Hematopoietic multipotent progenitor cell treated with erythropoietin and hydrocortisone succinate and interleukin-3 and kit ligand, for 17 days (in vitro differentiated cells): ENCODE data around the gene NHSL2.
"Not testable (repeated sequence)": the region's sequence is repeated elsewhere in the genome, so short reads cannot be mapped to it uniquely, and the experiment has no call there.

Experiments
- DNase-seq: peaks from one replicate; pipeline ENCODE4 v3.0.0-alpha.2; 2015; ENCODE audit warnings: low spot score

NHSL2 gene

GRCh38 chrX:72043636-72044035 lies 133.0 kb downstream of the NHSL2 start:
- DNase-seq: no peak

GRCh38 chrX:72045141-72045540 lies 134.5 kb downstream of the NHSL2 start:
- no peak for DNase-seq

GRCh38 chrX:72045552-72046277 lies 135.1 kb downstream of the NHSL2 start:
- DNase-seq: no peak

GRCh38 chrX:72046447-72046846 lies 135.8 kb downstream of the NHSL2 start:
- DNase-seq: no peak

GRCh38 chrX:72048510-72049455 lies 138.1 kb downstream of the NHSL2 start:
- DNase-seq: no peak

- no peak for DNase-seq
Observed at GRCh38 chrX:72050011-72050410, 139.4 kb downstream of the NHSL2 start.

- no peak for DNase-seq
Observed at GRCh38 chrX:72051589-72051988, 140.9 kb downstream of the NHSL2 start.

GRCh38 chrX:72052415-72053090 lies 141.9 kb downstream of the NHSL2 start:
- DNase-seq: no peak

GRCh38 chrX:72053508-72053907 lies 142.9 kb downstream of the NHSL2 start:
- DNase-seq: no peak

GRCh38 chrX:72054779-72055489 lies 144.3 kb downstream of the NHSL2 start:
- DNase-seq: no peak

- no peak for DNase-seq
Observed at GRCh38 chrX:72057331-72057730, 146.7 kb downstream of the NHSL2 start.

- DNase-seq: no peak
Observed at GRCh38 chrX:72057849-72058248, 147.2 kb downstream of the NHSL2 start.

- DNase-seq: not testable (repeated sequence)
Observed at GRCh38 chrX:72058346-72058745, 147.7 kb downstream of the NHSL2 start.

GRCh38 chrX:72060196-72060920 lies 149.7 kb downstream of the NHSL2 start:
- no peak for DNase-seq

- DNase-seq: no peak
Observed at GRCh38 chrX:72060921-72061490, 150.4 kb downstream of the NHSL2 start.

GRCh38 chrX:72062916-72063315 lies 152.3 kb downstream of the NHSL2 start:
- DNase-seq: no peak

GRCh38 chrX:72069350-72070160 lies 158.9 kb downstream of the NHSL2 start:
- DNase-seq: no peak

- no peak for DNase-seq
Observed at GRCh38 chrX:72071213-72071612, 160.6 kb downstream of the NHSL2 start.

GRCh38 chrX:72073633-72074032 lies 163.0 kb downstream of the NHSL2 start:
- DNase-seq: no peak

GRCh38 chrX:72078411-72078810 lies 167.8 kb downstream of the NHSL2 start:
- DNase-seq: no peak
